ENCODE data around the gene SPATC1L.

DNA sequence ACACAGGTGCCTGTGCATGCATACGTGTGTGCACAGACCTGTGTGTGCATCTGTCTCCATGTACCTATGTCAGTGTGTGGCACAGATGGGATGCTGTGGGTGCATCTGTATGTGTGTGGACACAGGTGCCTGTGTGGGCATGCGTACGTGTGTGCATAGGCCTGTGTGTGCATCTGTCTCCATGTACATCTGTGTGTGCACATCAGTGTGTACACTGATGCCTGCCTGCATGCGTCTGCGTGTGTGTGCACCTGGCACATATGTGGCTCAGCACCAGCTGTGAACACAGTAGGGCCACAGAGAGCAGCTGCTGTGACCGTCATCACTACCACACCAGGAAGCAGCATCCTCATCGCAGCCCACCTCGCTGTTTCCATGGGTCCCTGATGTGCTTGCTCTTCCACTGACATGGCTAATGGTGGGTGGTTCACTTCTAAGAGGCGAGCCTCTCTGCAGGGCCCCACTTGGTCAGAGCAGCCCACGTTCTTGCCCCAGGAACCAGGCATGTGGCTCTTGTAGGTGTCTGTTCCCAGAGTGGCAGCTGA, 9.6 kb upstream of the SPATC1L start:
- TF ChIP-seq CTCF (IDR thresholded peaks at IDR 0.05) (no peak), POLR2A (IDR thresholded peaks at IDR 0.05) (no peak)
